ENCODE results near the gene PPIA. TPM values are rescaled to one million over a fixed set of nuclear protein-coding genes. Genes with fewer than 3 reads are reported as not detected.
"Not testable (repeated sequence)": the region's sequence is repeated elsewhere in the genome, so short reads cannot be mapped to it uniquely, and the experiment has no call there.

PPIA gene
- total and polyA plus RNA-seq, 5 donors from 2014 or later: 670 to 4,426 (median 4,156) TPM

DNA sequence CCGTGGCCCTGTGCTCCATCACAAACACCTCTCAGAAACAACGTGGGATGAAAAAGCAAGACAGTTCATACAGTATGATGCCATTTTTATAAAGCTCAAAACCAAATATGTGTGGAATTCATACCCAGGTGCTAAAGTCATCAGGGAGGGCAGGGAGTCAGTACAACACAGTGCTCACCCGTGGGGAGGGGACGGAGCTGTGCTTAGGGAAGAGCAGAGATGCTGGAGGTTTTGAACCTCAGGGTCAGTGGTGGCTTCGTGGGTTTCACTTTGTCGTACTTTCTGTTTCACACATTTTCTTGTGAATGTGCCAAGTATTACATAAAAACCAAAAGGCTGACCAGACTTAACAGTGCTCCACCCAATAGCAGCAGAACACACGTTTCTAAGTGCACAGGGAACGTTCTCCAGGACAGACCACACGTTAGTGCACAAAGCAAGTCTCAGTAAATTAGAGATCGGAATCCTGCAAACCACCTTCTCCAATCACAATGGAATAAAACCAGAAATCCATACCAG, 26.6 kb upstream of the PPIA start:
- H3K27ac Mint-ChIP-seq: peak overlapping the region; percentile 90 to 98 (median 92)
- no peaks in the 10 kb centered on the region for H3K27me3 ChIP-seq (ENCODE audit: control insufficient read depth, insufficient read depth, low read length)
- H3K27ac ChIP-seq (ENCODE audit: insufficient read depth, low read length, poor library complexity, severe bottlenecking): peak overlapping the region; percentile 61
- H3K27me3 Mint-ChIP-seq: no peaks in the 10 kb centered on the region
- DNase-seq (peak in 1 of 3 donors; percentile 69), ATAC-seq (ENCODE audit: low read depth in 2 of 2) (no peak)
- peak overlapping the region; percentile 39 for H3K4me3 ChIP-seq (ENCODE audit: low read depth, low read length)
- H3K4me1 ChIP-seq (ENCODE audit: control insufficient read depth, insufficient read depth, low read length, poor library complexity, severe bottlenecking): peaks cover 34% of the 10 kb centered on the region
- H3K4me3 Mint-ChIP-seq: peak overlapping the region in 3 of 4 donors; percentile 35 to 64 (median 57)
- peaks cover 29% of the 10 kb centered on the region for H3K36me3 ChIP-seq (ENCODE audit: control insufficient read depth, insufficient read depth, low read length)
- no peaks in the 10 kb centered on the region for H3K9me3 ChIP-seq (ENCODE audit: control insufficient read depth in 2 of 2, low read length in 2 of 2)
- peaks cover 12% of the 10 kb centered on the region for H3K36me3 Mint-ChIP-seq
- peaks cover 0 to 46% (median 24%) of the 10 kb centered on the region in 4 donors for H3K4me1 Mint-ChIP-seq
- H3K9me3 Mint-ChIP-seq: no peaks in the 10 kb centered on the region

DNA sequence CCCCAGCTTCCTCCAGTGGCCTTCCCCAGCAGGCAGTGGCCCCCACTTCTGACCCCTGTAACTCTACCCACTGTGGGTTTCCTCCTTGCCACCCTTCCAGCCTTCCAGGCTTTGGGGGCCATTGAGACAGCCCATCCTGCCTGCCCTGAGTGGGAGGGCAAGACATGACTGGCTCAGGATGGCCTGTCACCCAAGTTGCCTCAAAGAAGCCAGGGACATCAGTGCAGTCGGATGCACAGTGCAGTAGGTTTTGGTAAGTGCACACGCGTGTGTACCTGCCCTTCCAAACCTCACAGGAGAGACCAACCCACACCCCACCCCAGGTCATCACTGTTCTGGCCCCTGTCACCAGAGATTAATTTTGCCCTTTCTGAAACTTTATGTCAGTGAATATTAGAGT, 25.1 kb upstream of the PPIA start:
- Mint-ChIP-seq H3K36me3 (peaks cover 7% of the 10 kb centered on the region), H3K9me3 (no peaks in the 10 kb centered on the region), H3K27ac (peak overlapping the region in 2 of 3 donors; percentile 76 to 92), H3K27me3 (no peaks in the 10 kb centered on the region), H3K4me1 (peaks cover 0 to 46% (median 24%) of the 10 kb centered on the region in 4 donors), H3K4me3 (no peak overlapping the region)
- DNase-seq: no peak
- peaks cover 15% of the 10 kb centered on the region for H3K36me3 ChIP-seq (ENCODE audit: control insufficient read depth, insufficient read depth, low read length)
- H3K4me3 ChIP-seq (ENCODE audit: low read depth, low read length): no peak overlapping the region
- H3K27ac ChIP-seq (ENCODE audit: insufficient read depth, low read length, poor library complexity, severe bottlenecking): no peak overlapping the region
- H3K27me3 ChIP-seq (ENCODE audit: control insufficient read depth, insufficient read depth, low read length): no peaks in the 10 kb centered on the region
- H3K9me3 ChIP-seq (ENCODE audit: control insufficient read depth in 2 of 2, low read length in 2 of 2): no peaks in the 10 kb centered on the region
- ATAC-seq (ENCODE audit: low read depth in 2 of 2): no peak
- peaks cover 34% of the 10 kb centered on the region for H3K4me1 ChIP-seq (ENCODE audit: control insufficient read depth, insufficient read depth, low read length, poor library complexity, severe bottlenecking)

DNA sequence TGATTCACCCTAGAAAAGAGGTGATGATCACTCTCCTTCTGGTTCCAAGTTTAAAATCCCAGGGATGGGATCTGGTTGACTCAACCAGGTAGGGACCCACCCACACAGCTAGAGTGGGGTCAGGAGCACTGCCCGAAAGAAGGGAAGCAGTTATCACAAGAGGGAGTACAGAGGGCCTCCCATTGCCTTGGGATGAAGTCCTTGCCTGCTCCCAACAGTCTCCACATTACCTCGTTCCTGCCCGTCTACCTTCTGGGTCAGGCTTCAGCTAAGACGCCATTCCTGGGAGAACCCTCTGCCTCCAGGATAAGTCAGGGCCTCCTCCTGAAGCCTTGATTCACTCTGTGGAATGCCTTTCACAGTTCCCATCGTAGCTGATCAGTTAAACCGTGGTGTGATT, 24.0 kb upstream of the PPIA start:
- H3K4me3 Mint-ChIP-seq: no peak overlapping the region
- H3K27me3 ChIP-seq (ENCODE audit: control insufficient read depth, insufficient read depth, low read length): no peaks in the 10 kb centered on the region
- ATAC-seq (ENCODE audit: low read depth in 2 of 2) (no peak), DNase-seq (no peak)
- H3K27ac Mint-ChIP-seq: peak overlapping the region in 1 of 3 donors; percentile 59
- H3K4me3 ChIP-seq (ENCODE audit: low read depth, low read length): no peak overlapping the region
- H3K4me1 ChIP-seq (ENCODE audit: control insufficient read depth, insufficient read depth, low read length, poor library complexity, severe bottlenecking): peaks cover 33% of the 10 kb centered on the region
- no peaks in the 10 kb centered on the region for H3K9me3 Mint-ChIP-seq
- peaks cover 0 to 42% (median 24%) of the 10 kb centered on the region in 4 donors for H3K4me1 Mint-ChIP-seq
- no peak overlapping the region for H3K27ac ChIP-seq (ENCODE audit: insufficient read depth, low read length, poor library complexity, severe bottlenecking)
- H3K36me3 ChIP-seq (ENCODE audit: control insufficient read depth, insufficient read depth, low read length): peaks cover 4% of the 10 kb centered on the region
- peaks cover 4% of the 10 kb centered on the region for H3K36me3 Mint-ChIP-seq
- no peaks in the 10 kb centered on the region for H3K27me3 Mint-ChIP-seq
- no peaks in the 10 kb centered on the region for H3K9me3 ChIP-seq (ENCODE audit: control insufficient read depth in 2 of 2, low read length in 2 of 2)

DNA sequence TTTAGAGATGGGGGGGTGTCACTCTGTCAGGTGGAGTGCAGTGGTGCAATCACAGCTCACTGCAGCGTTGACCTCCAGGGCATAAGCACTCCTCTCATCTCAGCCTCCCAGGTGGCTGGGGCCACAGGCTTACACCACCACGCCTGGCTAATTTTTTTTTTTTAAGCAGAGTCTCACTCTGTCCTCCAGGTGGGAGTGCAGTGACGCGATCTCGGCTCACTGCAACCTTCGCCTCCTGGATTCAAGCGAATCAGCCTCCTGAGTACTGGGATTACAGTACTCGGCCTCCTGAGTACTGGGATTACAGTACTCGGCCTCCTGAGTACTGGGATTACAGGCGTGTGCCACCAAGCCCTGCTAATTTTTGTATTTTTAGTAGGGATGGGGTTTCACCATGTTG, 23.6 kb upstream of the PPIA start:
- Mint-ChIP-seq H3K27me3 (no peaks in the 10 kb centered on the region), H3K4me1 (peaks cover 0 to 38% (median 22%) of the 10 kb centered on the region in 4 donors), H3K4me3 (no peak overlapping the region), H3K36me3 (peaks cover 4% of the 10 kb centered on the region), H3K9me3 (no peaks in the 10 kb centered on the region), H3K27ac (no peak overlapping the region)
- H3K9me3 ChIP-seq (ENCODE audit: control insufficient read depth in 2 of 2, low read length in 2 of 2): no peaks in the 10 kb centered on the region
- DNase-seq (no peak), ATAC-seq (ENCODE audit: low read depth in 2 of 2) (no peak)
- H3K4me3 ChIP-seq (ENCODE audit: low read depth, low read length): no peak overlapping the region
- peaks cover 28% of the 10 kb centered on the region for H3K4me1 ChIP-seq (ENCODE audit: control insufficient read depth, insufficient read depth, low read length, poor library complexity, severe bottlenecking)
- no peak overlapping the region for H3K27ac ChIP-seq (ENCODE audit: insufficient read depth, low read length, poor library complexity, severe bottlenecking)
- H3K36me3 ChIP-seq (ENCODE audit: control insufficient read depth, insufficient read depth, low read length): peaks cover under 1% of the 10 kb centered on the region
- H3K27me3 ChIP-seq (ENCODE audit: control insufficient read depth, insufficient read depth, low read length): no peaks in the 10 kb centered on the region

DNA sequence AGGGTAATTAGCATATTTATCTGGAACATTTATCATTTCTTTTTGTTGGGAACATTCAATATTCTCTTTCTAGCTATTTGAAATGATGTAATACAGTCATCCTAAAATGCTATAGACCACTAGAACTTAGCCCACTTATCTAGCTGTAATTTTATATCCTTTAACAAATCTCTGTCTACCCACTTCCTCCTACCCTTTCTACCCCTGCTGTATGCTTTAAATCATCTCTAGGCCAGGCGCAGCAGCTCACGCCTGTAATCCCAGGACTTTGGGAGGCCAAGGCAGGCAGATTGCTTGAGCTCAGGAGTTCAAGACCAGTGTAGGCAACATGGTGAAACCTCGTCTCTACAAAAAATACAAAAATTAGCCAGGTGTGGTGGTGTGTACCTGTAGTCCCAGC, 22.0 kb upstream of the PPIA start:
- not testable (repeated sequence) for H3K36me3 ChIP-seq (ENCODE audit: control insufficient read depth, insufficient read depth, low read length); H3K9me3 Mint-ChIP-seq; H3K27me3 Mint-ChIP-seq; ATAC-seq (ENCODE audit: low read depth in 2 of 2); H3K27ac ChIP-seq (ENCODE audit: insufficient read depth, low read length, poor library complexity, severe bottlenecking); H3K4me3 ChIP-seq (ENCODE audit: low read depth, low read length); H3K9me3 ChIP-seq (ENCODE audit: control insufficient read depth in 2 of 2, low read length in 2 of 2); H3K4me3 Mint-ChIP-seq; H3K36me3 Mint-ChIP-seq; DNase-seq; H3K27me3 ChIP-seq (ENCODE audit: control insufficient read depth, insufficient read depth, low read length)
- Mint-ChIP-seq H3K4me1 (peaks cover 0 to 22% (median 14%) of the 10 kb centered on the region in 4 donors), H3K27ac (peak overlapping the region in 1 of 3 donors; percentile 44)
- peaks cover 12% of the 10 kb centered on the region for H3K4me1 ChIP-seq (ENCODE audit: control insufficient read depth, insufficient read depth, low read length, poor library complexity, severe bottlenecking)

DNA sequence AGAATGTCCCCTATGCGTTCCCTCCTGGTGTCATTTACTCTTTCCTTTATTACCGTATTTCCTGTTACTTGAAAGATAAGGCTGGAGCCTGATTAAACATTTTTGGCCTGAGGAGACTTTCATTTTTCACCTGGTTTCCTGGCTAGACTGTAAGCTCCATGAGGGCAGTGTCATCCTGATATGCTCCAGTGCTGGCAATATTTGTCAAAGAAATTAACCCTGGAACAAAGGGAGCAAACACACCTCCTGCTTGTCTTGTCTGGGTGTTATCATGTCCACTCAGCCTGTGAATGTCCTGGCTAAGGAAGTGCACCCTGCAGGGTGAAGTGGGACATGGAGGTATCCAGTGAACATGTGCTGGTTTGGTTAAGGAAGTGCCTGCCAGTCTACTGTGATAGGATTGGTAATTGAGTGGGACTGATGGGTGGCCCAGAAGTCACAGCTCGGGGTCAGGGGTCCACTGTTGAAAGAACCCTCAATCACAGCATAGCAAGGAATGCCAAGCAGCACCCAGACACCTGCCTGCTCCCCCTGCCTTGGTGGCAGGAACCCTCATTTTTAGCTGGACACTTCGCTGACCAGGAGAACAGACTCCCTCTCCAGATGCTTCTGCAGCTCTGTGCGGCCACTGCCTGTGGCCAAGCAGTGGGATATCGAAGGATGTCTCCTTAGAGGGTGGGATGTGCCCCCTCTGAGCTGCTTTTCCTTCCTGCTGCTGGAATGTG, 20.9 kb upstream of the PPIA start:
- Mint-ChIP-seq H3K4me3 (no peak overlapping the region), H3K36me3 (no peaks in the 10 kb centered on the region), H3K4me1 (peaks cover 0 to 11% (median 4%) of the 10 kb centered on the region in 4 donors), H3K9me3 (no peaks in the 10 kb centered on the region), H3K27me3 (no peaks in the 10 kb centered on the region), H3K27ac (no peak overlapping the region)
- Histone ChIP-seq H3K27me3 (ENCODE audit: control insufficient read depth, insufficient read depth, low read length) (no peaks in the 10 kb centered on the region), H3K4me3 (ENCODE audit: low read depth, low read length) (no peak overlapping the region), H3K4me1 (ENCODE audit: control insufficient read depth, insufficient read depth, low read length, poor library complexity, severe bottlenecking) (peaks cover 2% of the 10 kb centered on the region), H3K9me3 (ENCODE audit: control insufficient read depth in 2 of 2, low read length in 2 of 2) (no peaks in the 10 kb centered on the region), H3K27ac (ENCODE audit: insufficient read depth, low read length, poor library complexity, severe bottlenecking) (no peak overlapping the region), H3K36me3 (ENCODE audit: control insufficient read depth, insufficient read depth, low read length) (no peaks in the 10 kb centered on the region)
- ATAC-seq (ENCODE audit: low read depth in 2 of 2): no peak
- DNase-seq: no peak

DNA sequence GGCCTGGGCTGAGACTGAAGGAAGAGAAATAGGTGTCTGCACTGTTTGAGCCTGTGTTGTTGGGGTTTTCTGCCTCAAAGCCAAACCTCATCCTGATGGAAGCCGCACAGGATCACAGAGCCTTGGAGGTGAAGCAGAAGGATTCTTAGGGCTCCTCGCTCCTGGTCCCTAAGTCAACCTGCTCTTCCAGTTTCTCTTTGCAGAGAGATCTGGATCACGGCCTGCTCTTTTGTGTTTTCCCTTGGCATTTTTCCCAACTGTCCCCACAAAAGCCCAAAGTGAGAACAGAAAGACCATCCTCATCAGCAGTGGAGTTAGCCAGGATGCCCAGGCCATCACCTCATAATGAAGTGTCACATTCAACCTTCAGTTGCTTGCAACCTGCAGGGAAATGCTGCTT, 20.3 kb upstream of the PPIA start:
- no peaks in the 10 kb centered on the region for H3K4me1 ChIP-seq (ENCODE audit: control insufficient read depth, insufficient read depth, low read length, poor library complexity, severe bottlenecking)
- Mint-ChIP-seq H3K4me1 (peaks cover 0 to 5% (median 2%) of the 10 kb centered on the region in 4 donors), H3K9me3 (no peaks in the 10 kb centered on the region), H3K36me3 (no peaks in the 10 kb centered on the region), H3K4me3 (no peak overlapping the region), H3K27ac (no peak overlapping the region), H3K27me3 (no peaks in the 10 kb centered on the region)
- H3K27me3 ChIP-seq (ENCODE audit: control insufficient read depth, insufficient read depth, low read length): no peaks in the 10 kb centered on the region
- no peak overlapping the region for H3K27ac ChIP-seq (ENCODE audit: insufficient read depth, low read length, poor library complexity, severe bottlenecking)
- H3K36me3 ChIP-seq (ENCODE audit: control insufficient read depth, insufficient read depth, low read length): no peaks in the 10 kb centered on the region
- ATAC-seq (ENCODE audit: low read depth in 2 of 2): no peak
- no peak for DNase-seq
- H3K4me3 ChIP-seq (ENCODE audit: low read depth, low read length): no peak overlapping the region
- no peaks in the 10 kb centered on the region for H3K9me3 ChIP-seq (ENCODE audit: control insufficient read depth in 2 of 2, low read length in 2 of 2)

DNA sequence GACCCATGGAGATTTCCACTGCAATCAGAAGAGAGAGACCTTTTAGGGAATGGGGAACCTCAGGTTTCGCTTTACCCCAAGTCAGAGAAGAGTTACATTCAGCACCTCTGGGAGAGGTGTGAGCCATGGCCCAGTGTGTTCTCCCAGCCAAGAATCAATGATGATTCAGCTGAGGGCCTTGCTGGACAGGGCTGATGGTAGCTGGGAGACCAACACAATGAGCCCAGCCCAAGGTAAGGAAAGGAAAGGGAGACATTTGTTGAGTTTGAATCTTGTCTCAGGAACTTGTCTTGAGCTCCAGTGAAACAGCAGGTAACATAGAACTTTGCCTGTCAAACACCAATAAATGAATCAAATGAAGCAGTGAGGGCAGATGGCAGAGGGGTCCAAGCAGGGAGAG, 14.0 kb upstream of the PPIA start:
- Histone ChIP-seq H3K27ac (ENCODE audit: insufficient read depth, low read length, poor library complexity, severe bottlenecking) (no peak overlapping the region), H3K4me1 (ENCODE audit: control insufficient read depth, insufficient read depth, low read length, poor library complexity, severe bottlenecking) (peaks cover 7% of the 10 kb centered on the region), H3K36me3 (ENCODE audit: control insufficient read depth, insufficient read depth, low read length) (no peaks in the 10 kb centered on the region), H3K9me3 (ENCODE audit: control insufficient read depth in 2 of 2, low read length in 2 of 2) (peaks cover 0 to 5% of the 10 kb centered on the region in 2 experiments), H3K27me3 (ENCODE audit: control insufficient read depth, insufficient read depth, low read length) (no peaks in the 10 kb centered on the region), H3K4me3 (ENCODE audit: low read depth, low read length) (no peak overlapping the region)
- Mint-ChIP-seq H3K36me3 (peaks cover 10% of the 10 kb centered on the region), H3K4me1 (peaks cover 0 to 8% (median 3%) of the 10 kb centered on the region in 4 donors), H3K27me3 (no peaks in the 10 kb centered on the region), H3K4me3 (no peak overlapping the region), H3K9me3 (peaks cover 0 to 10% (median 2%) of the 10 kb centered on the region in 7 donors), H3K27ac (peak overlapping the region in 1 of 3 donors; percentile 52)
- DNase-seq (no peak), ATAC-seq (ENCODE audit: low read depth in 2 of 2) (no peak)
